ENCODE results near the gene CNOT6L. TPM values are rescaled to one million over a fixed set of nuclear protein-coding genes. Genes with fewer than 3 reads are reported as not detected.

CNOT6L gene
- total RNA-seq, 4 donors from 2014 or later: 17.4 to 25.3 (median 21.7) TPM

DNA sequence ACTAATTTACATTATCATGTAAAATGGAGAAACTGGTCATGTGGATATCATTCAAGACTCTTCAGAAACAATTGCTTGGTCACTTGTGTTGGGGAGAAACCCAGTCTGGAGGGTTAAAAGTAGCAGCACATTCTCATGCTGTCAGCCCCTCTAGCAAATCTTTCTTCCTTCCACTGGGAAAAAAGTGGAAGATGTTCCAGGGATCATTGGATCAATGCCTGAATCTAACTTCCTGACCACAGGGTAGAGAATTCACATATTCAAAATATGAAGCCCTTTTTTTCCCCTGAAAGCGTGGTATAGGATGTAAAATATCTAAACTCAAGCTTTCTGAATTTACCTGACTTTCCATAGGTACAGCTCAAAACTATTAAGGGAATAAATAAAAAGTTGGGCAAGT is 115.5 kb downstream of the CNOT6L start:
- no peak for TF ChIP-seq POLR2AphosphoS5 (IDR thresholded peaks at IDR 0.05)
- TF ChIP-seq, protein P1, sequence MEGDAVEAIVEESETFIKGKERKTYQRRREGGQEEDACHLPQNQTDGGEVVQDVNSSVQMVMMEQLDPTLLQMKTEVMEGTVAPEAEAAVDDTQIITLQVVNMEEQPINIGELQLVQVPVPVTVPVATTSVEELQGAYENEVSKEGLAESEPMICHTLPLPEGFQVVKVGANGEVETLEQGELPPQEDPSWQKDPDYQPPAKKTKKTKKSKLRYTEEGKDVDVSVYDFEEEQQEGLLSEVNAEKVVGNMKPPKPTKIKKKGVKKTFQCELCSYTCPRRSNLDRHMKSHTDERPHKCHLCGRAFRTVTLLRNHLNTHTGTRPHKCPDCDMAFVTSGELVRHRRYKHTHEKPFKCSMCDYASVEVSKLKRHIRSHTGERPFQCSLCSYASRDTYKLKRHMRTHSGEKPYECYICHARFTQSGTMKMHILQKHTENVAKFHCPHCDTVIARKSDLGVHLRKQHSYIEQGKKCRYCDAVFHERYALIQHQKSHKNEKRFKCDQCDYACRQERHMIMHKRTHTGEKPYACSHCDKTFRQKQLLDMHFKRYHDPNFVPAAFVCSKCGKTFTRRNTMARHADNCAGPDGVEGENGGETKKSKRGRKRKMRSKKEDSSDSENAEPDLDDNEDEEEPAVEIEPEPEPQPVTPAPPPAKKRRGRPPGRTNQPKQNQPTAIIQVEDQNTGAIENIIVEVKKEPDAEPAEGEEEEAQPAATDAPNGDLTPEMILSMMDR (IDR thresholded peaks at IDR 0.05): no peak
- no peak for TF ChIP-seq POLR2A (IDR thresholded peaks at IDR 0.05; ENCODE audit: low read depth)
- TF ChIP-seq EP300 (IDR thresholded peaks at IDR 0.05): no peak
- intact Hi-C loops (cut with DNase I): no loop called here
- Histone ChIP-seq H3K9me3 (no peaks in the 10 kb centered on the region), H3K4me3 (no peak overlapping the region), H3K27ac (replicated peaks in 1 of 4) (no peak overlapping the region), H3K4me1 (peaks cover 0 to 14% (median 9%) of the 10 kb centered on the region in 4 donors), H3K36me3 (no peaks in the 10 kb centered on the region), H3K27me3 (no peaks in the 10 kb centered on the region)
- DNase-seq (ENCODE audit: extremely low spot score): no peak
- WGBS: 82% methylated on average over 1 of the region's 1 CpG

DNA sequence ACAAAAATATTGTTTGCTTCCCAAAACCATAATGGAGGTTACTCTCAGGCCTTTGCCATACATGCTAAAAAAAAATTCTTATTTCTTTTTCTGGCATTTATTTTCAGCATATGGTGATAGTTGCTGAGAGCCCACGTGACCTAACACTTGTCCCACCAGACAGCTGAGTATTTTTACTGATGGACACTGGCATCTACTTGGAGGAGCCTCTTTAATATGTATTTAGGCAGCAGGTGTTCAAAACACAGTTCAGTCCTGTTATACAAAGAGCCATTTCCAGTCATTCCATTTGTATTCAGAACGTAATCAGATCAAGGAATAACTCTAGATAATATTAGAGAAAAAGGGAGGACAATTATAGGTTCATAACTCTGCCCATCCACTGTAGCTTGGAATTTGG is 118.0 kb downstream of the CNOT6L start:
- no peak overlapping the region for H3K4me3 ChIP-seq
- no peak for DNase-seq (ENCODE audit: extremely low spot score)
- no peaks in the 10 kb centered on the region for H3K9me3 ChIP-seq
- intact Hi-C loops (cut with DNase I): no loop called here
- TF ChIP-seq, protein P1 (IDR thresholded peaks at IDR 0.05): no peak
- TF ChIP-seq POLR2AphosphoS5 (IDR thresholded peaks at IDR 0.05) (no peak), POLR2A (IDR thresholded peaks at IDR 0.05; ENCODE audit: low read depth) (no peak), EP300 (IDR thresholded peaks at IDR 0.05) (no peak)
- WGBS: 83% methylated on average over 2 of the region's 2 CpGs
- no peak overlapping the region for H3K27ac ChIP-seq (replicated peaks in 1 of 4)
- H3K27me3 ChIP-seq: no peaks in the 10 kb centered on the region
- no peaks in the 10 kb centered on the region for H3K36me3 ChIP-seq
- H3K4me1 ChIP-seq: peaks cover 5 to 22% (median 13%) of the 10 kb centered on the region in 4 donors

DNA sequence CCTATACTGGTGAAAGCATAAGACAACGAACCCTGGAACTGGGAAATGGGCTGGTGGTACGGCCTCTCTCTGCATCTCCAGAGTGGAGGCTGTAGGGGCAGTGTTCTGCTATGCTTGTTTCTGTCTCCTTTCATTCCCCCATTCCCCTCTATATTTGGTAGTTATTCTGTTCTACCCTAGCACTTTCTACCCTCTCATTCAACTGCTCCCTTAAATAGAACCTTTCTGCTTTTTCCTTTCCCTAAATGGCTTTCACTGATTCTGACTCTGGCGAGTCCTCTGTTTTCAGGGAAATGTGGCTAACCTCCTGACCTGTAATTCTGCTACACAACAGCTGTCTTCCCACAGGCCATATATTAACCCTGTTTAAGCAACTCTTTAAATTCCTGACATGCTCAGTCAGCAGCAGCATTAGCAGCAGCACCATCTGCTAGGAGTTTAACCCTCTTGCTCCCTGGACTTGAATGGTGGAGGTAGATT is 119.4 kb downstream of the CNOT6L start:
- Histone ChIP-seq H3K4me3 (no peak overlapping the region), H3K27ac (replicated peaks in 1 of 4) (peak overlapping the region in 2 of 4 donors; percentile 12 to 17), H3K9me3 (no peaks in the 10 kb centered on the region), H3K36me3 (no peaks in the 10 kb centered on the region), H3K27me3 (no peaks in the 10 kb centered on the region), H3K4me1 (peaks cover 5 to 22% (median 13%) of the 10 kb centered on the region in 4 donors)
- intact Hi-C loops (cut with DNase I): loop anchor here (5.0 kb wide), 1 partner anchor 312 kb away; no protein-coding TSS in a partner anchor
- 34% methylated on average over 3 of the region's 3 CpGs for WGBS
- TF ChIP-seq, protein P1 (IDR thresholded peaks at IDR 0.05): peak in 1 of 3 experiments; percentile 19
- no peak for TF ChIP-seq EP300 (IDR thresholded peaks at IDR 0.05)
- DNase-seq (ENCODE audit: extremely low spot score): no peak

DNA sequence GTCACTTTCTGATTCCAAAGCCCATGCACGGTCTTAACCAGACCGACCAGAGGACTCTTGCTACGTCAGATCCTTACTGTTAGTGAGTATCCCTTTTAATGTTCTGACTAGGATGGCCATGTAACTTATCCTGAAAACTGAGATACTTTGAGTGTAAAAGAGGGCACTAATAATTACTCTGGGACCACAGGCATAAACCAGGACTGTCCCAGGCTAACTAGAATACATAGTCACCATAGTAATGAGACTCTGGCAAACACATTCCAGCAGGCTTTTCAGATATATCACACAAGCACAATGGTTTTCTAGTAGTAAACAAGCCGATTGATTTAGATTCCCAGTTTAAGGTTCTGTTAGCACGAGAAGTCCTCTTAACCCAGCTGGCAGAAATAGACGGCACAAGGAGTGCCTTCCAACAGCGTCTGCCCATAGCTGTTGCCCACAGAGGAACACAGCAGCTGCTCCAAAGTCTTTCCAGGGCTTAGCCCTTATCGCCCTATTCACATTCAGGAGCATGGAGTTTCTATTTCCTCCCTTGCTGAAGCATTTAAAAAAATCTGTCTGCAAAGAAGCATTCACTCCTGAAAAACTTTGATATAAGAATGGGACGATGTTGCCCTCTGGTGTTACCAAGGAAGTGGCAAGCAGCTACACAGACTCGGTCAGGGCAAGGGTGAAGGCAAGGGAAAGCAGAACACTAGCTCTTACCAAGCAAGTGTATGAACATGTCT is 121.1 kb downstream of the CNOT6L start:
- H3K4me1 ChIP-seq: peaks cover 5 to 22% (median 13%) of the 10 kb centered on the region in 4 donors
- no peaks in the 10 kb centered on the region for H3K36me3 ChIP-seq
- H3K27me3 ChIP-seq: no peaks in the 10 kb centered on the region
- H3K4me3 ChIP-seq: no peak overlapping the region
- H3K27ac ChIP-seq (replicated peaks in 1 of 4): peak overlapping the region in 1 of 4 donors; percentile 33
- intact Hi-C loops (cut with DNase I): loop anchor here (5.0 kb wide), 1 partner anchor 311 kb away; no protein-coding TSS in a partner anchor
- 53% methylated on average over 10 of the region's 10 CpGs for WGBS
- no peak for TF ChIP-seq EP300 (IDR thresholded peaks at IDR 0.05)
- TF ChIP-seq, protein P1 (IDR thresholded peaks at IDR 0.05): peak; percentile 41 to 51 (median 44)
- no peak for DNase-seq (ENCODE audit: extremely low spot score)
- H3K9me3 ChIP-seq: no peaks in the 10 kb centered on the region

Measured in esophagus muscularis mucosa (tissue), 4 donors.